ENCODE data around the gene VPS18. TPM values are rescaled to one million over a fixed set of nuclear protein-coding genes. Genes with fewer than 3 reads are reported as not detected.

VPS18 gene
- total RNA-seq, 6 experiments from 2014 or later: 27.7 to 33.1 (median 31.2) TPM

DNA sequence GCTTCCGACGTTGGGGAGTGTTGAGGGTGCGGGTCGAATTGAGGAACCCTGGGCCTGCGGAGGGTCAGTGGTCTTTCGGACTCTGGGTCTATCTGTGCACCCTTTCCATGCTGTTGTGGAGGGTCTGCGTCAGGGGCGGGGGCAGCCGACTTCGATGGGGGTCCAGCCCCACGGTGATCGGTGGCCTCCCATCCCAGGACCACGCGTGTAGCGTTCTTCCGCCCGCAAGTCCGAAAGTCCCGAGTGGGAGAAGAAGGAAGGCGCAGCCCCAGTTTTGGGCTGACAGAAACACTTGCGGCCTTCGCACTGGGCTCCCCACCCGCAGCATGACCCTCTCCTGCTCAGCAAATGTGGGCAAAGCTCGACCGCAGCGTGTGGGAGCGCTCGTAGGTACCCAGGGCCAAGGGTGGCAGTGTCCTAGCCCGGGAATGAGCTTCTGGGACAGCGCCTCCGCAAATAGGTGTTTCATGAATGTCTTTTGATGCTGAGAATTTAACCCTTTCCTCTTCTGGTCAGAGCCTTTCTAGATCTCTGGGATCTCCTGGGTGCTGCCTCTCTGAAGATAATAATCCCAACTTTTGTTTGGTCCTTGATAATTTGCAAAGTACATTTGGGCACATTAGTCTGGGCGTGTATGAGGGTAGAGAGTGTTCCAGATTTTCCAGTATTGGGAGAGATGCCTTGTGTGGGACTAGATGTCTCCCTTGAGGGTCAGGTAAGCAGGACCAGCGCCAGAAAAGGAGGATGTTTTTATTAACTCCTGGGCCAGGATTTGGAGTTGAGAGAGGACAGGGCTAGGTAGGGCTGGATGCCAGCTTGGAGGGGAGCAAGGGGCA, 32.6 kb downstream of the VPS18 start:
- peaks cover 22% of the 10 kb centered on the region for H3K27me3 Mint-ChIP-seq (ENCODE audit: insufficient read depth)
- peaks cover 25% of the 10 kb centered on the region for H3K4me1 Mint-ChIP-seq (ENCODE audit: low read depth)
- TF ChIP-seq, protein P1, sequence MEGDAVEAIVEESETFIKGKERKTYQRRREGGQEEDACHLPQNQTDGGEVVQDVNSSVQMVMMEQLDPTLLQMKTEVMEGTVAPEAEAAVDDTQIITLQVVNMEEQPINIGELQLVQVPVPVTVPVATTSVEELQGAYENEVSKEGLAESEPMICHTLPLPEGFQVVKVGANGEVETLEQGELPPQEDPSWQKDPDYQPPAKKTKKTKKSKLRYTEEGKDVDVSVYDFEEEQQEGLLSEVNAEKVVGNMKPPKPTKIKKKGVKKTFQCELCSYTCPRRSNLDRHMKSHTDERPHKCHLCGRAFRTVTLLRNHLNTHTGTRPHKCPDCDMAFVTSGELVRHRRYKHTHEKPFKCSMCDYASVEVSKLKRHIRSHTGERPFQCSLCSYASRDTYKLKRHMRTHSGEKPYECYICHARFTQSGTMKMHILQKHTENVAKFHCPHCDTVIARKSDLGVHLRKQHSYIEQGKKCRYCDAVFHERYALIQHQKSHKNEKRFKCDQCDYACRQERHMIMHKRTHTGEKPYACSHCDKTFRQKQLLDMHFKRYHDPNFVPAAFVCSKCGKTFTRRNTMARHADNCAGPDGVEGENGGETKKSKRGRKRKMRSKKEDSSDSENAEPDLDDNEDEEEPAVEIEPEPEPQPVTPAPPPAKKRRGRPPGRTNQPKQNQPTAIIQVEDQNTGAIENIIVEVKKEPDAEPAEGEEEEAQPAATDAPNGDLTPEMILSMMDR (IDR thresholded peaks at IDR 0.05): no peak
- H3K27ac Mint-ChIP-seq: no peak overlapping the region
- no peak overlapping the region for H3K4me3 Mint-ChIP-seq
- no peak for DNase-seq
- H3K9me3 Mint-ChIP-seq: no peaks in the 10 kb centered on the region
- H3K36me3 Mint-ChIP-seq (ENCODE audit: low read depth): no peaks in the 10 kb centered on the region

DNA sequence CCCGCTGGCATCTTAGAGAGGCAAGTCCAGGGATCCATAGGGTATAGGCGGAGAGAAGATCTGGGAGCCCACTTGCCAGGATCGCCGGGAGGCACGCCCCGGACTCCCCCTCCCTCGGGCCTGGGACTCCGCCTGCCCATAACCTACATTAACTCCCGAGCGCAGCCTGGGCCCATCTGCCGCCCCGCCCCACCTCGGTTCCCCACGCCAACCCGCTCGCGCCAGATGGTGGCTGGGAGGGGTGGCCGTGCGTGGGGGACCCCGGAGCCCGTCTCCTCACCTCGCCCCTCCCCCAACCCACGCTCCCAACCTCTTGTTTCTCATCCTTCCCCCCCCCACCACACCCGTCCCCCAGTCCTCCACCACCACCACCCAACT, 33.2 kb downstream of the VPS18 start:
- Mint-ChIP-seq H3K27ac (no peak overlapping the region), H3K27me3 (ENCODE audit: insufficient read depth) (peaks cover 22% of the 10 kb centered on the region), H3K36me3 (ENCODE audit: low read depth) (no peaks in the 10 kb centered on the region), H3K4me1 (ENCODE audit: low read depth) (peaks cover 25% of the 10 kb centered on the region), H3K9me3 (no peaks in the 10 kb centered on the region), H3K4me3 (no peak overlapping the region; the same call in 1 of the 2 replicates)
- TF ChIP-seq, protein P1 (IDR thresholded peaks at IDR 0.05): no peak
- no peak for DNase-seq

DNA sequence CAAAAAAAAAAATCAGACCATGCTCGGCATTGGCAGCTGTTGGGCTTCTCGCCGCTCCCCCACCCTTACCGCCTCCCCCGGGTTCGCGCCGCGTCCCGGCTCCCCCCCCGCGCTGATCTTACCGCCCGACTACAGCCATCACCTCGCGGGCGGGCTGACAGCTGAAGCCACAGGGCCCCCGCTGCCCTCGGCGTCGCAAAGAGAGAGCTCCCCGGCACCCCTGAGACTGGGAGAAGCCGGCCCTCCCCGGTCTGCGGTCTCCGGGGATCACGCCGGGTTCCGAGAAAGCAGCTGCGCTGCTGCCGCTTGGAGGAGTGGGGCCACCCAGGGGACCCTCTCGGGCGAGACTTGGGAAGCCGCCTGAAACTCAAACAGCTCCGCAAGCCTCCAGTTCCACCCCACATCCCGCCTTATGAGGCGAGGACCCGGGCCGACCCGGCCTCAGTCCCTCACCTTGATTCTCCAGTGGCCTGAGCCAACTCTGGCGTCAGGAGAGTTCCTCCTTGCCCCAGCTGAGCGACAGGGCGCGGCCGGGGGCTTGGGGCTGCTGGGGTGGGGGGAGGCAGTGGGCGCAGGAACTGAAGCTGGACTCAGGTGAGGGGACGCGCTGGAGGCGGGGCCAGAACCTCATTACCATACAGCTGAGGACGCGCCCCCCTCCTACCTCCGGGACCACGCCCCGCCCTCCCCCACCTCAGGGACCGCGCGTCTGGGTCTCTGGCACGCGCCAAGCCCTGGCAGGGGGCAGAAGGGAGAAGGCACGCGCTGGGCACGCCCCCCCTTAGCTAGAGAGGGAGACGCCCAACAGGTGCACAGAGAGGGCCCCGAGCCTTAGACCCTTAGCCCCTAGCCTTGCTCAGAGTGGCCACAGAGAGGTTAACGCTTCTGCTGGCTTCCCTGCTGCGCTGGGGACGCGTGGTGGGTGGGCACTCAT, 33.9 kb downstream of the VPS18 start:
- Mint-ChIP-seq H3K27me3 (ENCODE audit: insufficient read depth) (peaks cover 22% of the 10 kb centered on the region), H3K4me1 (ENCODE audit: low read depth) (peaks cover 25% of the 10 kb centered on the region), H3K27ac (no peak overlapping the region)

DNA sequence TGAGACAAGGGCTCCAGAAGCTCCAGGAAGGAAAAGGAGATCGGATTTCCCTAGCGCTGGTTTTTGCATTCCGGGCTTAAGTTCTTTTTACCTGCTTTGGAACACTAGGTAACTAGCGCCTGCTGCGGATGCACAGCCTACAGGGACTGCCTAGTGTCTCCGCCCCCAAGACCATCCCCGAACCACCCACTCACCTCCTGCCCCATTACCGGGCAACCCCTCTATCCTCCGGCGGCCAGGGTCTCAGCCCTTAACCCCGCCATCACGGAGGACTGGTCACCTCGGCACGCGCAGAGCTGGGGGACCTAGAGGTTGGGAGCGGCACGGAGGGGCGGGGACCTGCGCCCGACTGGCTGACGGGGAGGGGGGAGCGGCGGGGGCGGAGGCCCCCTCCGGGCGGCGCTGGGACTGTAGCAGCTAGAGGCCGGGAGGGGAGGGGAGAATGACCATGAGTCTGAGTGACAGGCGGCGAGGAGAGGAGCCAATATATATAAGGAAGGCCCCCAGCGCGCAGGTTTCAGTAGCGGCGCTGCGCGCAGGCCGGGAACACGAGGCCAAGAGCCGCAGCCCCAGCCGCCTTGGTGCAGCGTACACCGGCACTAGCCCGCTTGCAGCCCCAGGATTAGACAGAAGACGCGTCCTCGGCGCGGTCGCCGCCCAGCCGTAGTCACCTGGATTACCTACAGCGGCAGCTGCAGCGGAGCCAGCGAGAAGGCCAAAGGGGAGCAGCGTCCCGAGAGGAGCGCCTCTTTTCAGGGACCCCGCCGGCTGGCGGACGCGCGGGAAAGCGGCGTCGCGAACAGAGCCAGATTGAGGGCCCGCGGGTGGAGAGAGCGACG, 34.8 kb downstream of the VPS18 start, which contains the start of gene DLL4:
Gene DLL4, plus strand, starts transcription at position 520 of the 839 bp plus-strand sequence. CDS start 329 bp downstream, outside the sequence.
- Mint-ChIP-seq H3K36me3 (ENCODE audit: low read depth) (no peaks in the 10 kb centered on the region), H3K9me3 (no peaks in the 10 kb centered on the region), H3K4me1 (ENCODE audit: low read depth) (peaks cover 25% of the 10 kb centered on the region), H3K27ac (no peak within 1 kb of the TSS), H3K4me3 (peak within 1 kb of the TSS; percentile 85), H3K27me3 (ENCODE audit: insufficient read depth) (peaks cover 22% of the 10 kb centered on the region)
- TF ChIP-seq, protein P1 (IDR thresholded peaks at IDR 0.05): no peak
- DNase-seq: no peak

More for the DNA sequence above, 33.9 kb downstream of the VPS18 start:
- Mint-ChIP-seq H3K36me3 (ENCODE audit: low read depth) (no peaks in the 10 kb centered on the region), H3K9me3 (no peaks in the 10 kb centered on the region), H3K4me3 (peak overlapping the region; percentile 57)
- no peak for DNase-seq
- TF ChIP-seq, protein P1 (IDR thresholded peaks at IDR 0.05): no peak
